Activated CD4-positive, alpha-beta T cell treated with anti-CD3 and anti-CD28 coated beads, Interleukin-2, amount 10 ng/mL, durations not matched to agents 24 days and 14 days (primary cell): ENCODE measurements around the gene SERPINH1. TPM values are rescaled to one million over a fixed set of nuclear protein-coding genes. Genes with fewer than 3 reads are reported as not detected.

Source experiments
- DNase-seq: peaks from one replicate; pipeline ENCODE4 v3.0.0; 2022
- H3K27ac Mint-ChIP-seq: one replicate; pipeline ENCODE4 v1.8.0; 2022; ENCODE audit warnings: mild to moderate bottlenecking, mixed read lengths
- H3K27me3 Mint-ChIP-seq: one replicate; pipeline ENCODE4 v1.8.0; 2022; ENCODE audit warnings: mixed read lengths
- H3K36me3 Mint-ChIP-seq: one replicate; pipeline ENCODE4 v1.8.0; 2022; ENCODE audit warnings: low read depth, mild to moderate bottlenecking, mixed read lengths
- H3K4me1 Mint-ChIP-seq: one replicate; pipeline ENCODE4 v1.8.0; 2021; ENCODE audit warnings: mixed read lengths
- H3K4me3 Mint-ChIP-seq: one replicate; pipeline ENCODE4 v1.8.0; 2022; ENCODE audit warnings: mild to moderate bottlenecking, moderate library complexity, mixed read lengths
- H3K9me3 Mint-ChIP-seq: one replicate; pipeline ENCODE4 v1.8.0; 2021; ENCODE audit warnings: mixed read lengths
- intact Hi-C: fragments of 100-400 bp; cut with micrococcal nuclease; formaldehyde crosslinking; loops from one replicate; pipeline ENCODE4 v1.15.1; 2023
- total RNA-seq: library from RNA; stranded (reverse); gene quantifications from 2 replicates; pipeline ENCODE4 v1.2.3, GENCODE V29; 2022

SERPINH1 gene
- total RNA-seq, 1 donor from 2014 or later = 29.6 TPM

DNA sequence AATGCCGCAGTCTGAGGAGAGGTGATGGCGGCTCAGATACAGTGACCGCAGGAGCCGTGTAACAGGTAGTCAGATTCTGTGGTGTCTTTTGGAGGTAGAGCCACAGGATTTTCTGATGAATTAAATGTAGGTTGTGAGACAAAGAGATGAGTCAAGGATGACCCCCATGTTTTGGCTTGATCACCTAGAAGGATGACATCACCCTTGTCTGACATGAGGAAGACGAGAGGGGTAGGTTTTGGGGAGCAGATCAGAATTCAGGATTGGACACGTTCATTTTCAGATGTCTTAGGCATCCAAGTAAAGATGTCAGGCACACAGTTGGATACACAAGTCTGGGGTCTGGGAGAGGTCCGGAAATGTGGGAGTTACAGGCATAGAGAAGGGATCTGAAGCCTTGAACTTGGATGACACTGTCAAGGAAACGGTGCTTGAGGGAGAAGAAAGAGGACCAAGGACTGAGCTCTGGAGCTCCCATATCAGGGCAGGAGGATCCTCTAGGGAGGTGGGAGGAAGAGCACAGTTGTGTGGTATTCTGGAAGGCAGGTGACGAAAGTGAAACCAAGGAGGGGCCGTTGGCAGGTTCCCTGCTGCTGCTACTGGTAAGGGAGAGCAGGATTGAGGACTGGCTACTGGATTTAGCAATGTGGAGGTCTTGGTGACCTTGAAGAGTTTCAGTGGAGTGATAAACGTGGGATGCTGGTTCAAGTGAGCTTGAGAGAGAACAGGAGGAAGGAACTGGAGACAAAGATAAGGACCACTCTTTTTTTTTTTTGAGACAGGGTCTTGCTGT is 23.7 kb upstream of the SERPINH1 start:
- H3K36me3 Mint-ChIP-seq = no peaks in the 10 kb centered on the region
- intact Hi-C loops = no loop called here
- no peak overlapping the region for H3K4me3 Mint-ChIP-seq
- no peak for DNase-seq
- no peaks in the 10 kb centered on the region for H3K27me3 Mint-ChIP-seq
- no peaks in the 10 kb centered on the region for H3K9me3 Mint-ChIP-seq
- peaks cover 28% of the 10 kb centered on the region for H3K4me1 Mint-ChIP-seq
- no peak overlapping the region for H3K27ac Mint-ChIP-seq

DNA sequence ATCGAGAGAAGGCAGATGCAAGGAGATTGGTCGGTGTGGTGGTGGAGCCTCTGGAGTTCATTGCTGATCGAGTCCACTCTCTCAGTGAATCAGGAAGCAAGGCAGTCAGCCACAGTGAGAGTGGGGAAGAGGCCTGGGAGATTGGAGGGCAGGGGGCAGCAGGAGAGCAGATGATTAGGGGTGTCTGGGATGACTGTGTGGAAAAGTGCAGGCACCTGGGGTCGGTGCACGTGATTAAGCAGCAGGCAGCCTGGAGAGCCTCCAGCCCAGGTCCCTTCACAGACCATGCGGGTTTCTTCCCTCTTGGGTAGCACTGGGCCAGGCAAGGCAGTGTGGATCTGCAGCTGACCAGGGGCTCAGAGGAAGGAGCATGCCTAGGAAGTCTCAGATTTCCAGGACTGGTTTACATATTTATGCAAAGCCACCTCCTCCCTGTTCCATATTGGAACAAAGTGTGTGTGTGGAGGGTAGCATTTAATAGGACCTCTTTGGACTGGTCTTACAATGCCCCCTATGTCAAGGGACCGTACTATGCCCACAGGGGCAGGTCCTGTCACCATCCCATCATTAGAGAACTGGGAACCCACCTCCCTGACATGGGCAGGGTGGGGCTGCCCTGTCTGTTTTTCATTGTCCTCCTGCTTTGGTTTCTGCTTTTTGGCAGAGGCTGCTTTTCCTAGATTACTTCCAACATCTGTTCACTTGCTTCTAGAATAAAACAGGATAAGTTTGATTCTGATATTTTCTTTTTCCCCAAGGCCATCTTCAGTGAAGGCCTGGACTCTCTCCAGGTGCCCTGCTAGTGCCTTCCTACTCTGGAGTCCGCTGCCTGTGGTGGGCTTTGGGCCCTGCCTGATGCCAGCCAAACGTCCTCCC is 22.4 kb upstream of the SERPINH1 start:
- intact Hi-C loops = no loop called here
- no peak overlapping the region for H3K27ac Mint-ChIP-seq
- H3K27me3 Mint-ChIP-seq = peaks cover 2% of the 10 kb centered on the region
- no peaks in the 10 kb centered on the region for H3K36me3 Mint-ChIP-seq
- no peak overlapping the region for H3K4me3 Mint-ChIP-seq
- H3K9me3 Mint-ChIP-seq = no peaks in the 10 kb centered on the region
- DNase-seq = no peak
- H3K4me1 Mint-ChIP-seq = peaks cover 26% of the 10 kb centered on the region

DNA sequence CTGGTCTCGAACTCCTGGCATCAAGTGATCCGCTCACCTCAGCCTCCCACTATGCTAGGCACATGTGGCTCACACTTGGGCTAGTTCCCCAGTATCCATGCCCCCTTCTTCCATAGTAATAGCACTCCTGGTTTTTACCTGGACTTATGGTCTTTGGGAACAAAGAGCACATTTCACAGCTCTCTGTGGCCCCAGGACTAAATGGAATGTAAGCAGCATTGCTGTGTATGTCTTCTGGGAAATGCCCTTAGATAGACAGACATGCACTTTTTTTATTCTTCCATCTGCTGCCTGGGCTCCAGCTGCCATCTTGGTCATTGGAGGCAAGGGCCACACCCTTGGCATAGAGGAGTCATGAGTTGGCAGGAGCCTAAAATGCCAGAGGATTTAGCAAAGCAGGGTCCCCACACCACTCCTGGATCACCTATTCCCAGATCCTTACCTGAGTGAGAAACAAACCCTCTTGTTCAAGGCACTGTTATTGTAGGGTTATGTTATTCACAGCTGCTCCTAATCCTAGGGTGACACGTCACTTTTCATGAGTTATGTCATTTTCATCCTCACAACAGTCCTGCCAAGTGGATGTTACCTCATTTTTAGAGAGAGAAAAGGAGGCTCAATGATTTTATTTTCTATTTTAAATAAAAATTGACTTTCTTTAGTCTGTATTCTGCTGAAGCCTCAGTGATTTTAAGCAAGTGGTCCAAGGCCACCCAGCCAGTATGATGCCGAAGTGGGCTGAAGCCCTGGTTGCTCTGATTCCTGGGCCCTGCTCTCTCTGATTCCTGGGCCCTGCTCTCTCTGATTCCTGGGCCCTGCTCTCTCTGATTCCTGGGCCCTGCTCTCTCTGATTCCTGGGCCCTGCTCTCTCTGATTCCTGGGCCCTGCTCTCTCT is 20.6 kb upstream of the SERPINH1 start:
- Mint-ChIP-seq H3K27ac (no peak overlapping the region), H3K27me3 (peaks cover 10% of the 10 kb centered on the region), H3K36me3 (no peaks in the 10 kb centered on the region), H3K4me3 (no peak overlapping the region), H3K9me3 (no peaks in the 10 kb centered on the region), H3K4me1 (peaks cover 23% of the 10 kb centered on the region)
- DNase-seq = no peak
- intact Hi-C loops = no loop called here

DNA sequence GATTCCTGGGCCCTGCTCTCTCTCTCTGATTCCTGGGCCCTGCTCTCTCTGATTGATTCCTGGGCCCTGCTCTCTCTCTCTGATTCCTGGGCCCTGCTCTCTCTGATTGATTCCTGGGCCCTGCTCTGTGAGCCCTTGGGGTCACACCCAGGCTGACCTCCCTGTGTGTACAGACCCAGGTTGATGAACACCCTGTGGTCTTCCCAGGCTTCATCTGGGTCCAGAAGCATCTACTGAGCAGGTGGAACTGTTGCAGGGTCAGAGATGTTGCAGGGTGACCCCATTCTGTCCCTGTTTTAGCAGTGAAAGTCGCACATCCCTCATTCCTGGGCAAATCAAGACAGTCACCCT is 20.0 kb upstream of the SERPINH1 start:
- H3K4me1 Mint-ChIP-seq = peaks cover 16% of the 10 kb centered on the region
- no peaks in the 10 kb centered on the region for H3K36me3 Mint-ChIP-seq
- H3K4me3 Mint-ChIP-seq = no peak overlapping the region
- intact Hi-C loops = no loop called here
- no peak for DNase-seq
- H3K27me3 Mint-ChIP-seq = peaks cover 10% of the 10 kb centered on the region
- H3K9me3 Mint-ChIP-seq = no peaks in the 10 kb centered on the region
- H3K27ac Mint-ChIP-seq = no peak overlapping the region

DNA sequence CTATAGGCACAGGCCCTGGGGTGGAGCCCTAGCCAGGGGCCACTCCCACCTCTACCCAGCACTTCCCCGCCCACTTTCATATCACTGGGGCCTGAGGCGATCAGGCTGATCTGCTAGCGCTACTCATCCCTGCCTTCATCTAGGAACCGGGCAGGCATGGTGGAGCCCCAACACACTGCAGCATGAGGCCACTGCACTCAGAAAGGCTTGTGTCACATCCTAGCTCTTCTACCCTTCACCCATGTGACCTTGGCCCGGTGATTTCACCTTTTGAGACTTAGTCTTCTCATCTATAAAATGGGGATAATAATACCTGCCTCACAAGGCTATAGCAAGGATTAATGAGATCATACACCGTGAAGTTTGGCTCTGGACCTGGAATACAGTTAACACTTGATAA is 18.2 kb upstream of the SERPINH1 start:
- intact Hi-C loops = no loop called here
- DNase-seq = no peak
- no peak overlapping the region for H3K4me3 Mint-ChIP-seq
- H3K27me3 Mint-ChIP-seq = peaks cover 10% of the 10 kb centered on the region
- H3K4me1 Mint-ChIP-seq = peaks cover 2% of the 10 kb centered on the region
- H3K9me3 Mint-ChIP-seq = no peaks in the 10 kb centered on the region
- no peaks in the 10 kb centered on the region for H3K36me3 Mint-ChIP-seq
- no peak overlapping the region for H3K27ac Mint-ChIP-seq

DNA sequence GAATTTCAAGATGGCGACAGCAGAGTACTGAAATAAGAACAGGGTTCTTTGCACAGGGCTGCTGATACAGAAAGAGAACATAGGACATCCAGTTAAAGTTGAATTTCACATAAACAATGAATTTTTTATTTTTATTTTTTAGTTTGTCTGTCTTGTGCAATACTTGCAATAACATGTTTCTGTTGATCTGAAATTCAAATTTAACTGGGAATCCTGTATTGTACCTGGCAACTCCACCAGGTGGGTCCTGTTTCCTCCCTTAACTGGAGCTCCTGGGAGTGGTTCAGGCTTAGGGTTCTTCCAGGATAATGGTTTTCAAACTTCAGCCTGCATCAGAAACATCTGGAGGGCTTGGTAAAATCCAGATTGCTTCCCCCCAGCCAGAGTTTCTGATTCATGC is 14.9 kb upstream of the SERPINH1 start:
- Mint-ChIP-seq H3K27ac (no peak overlapping the region), H3K4me3 (no peak overlapping the region), H3K27me3 (peaks cover 10% of the 10 kb centered on the region), H3K36me3 (no peaks in the 10 kb centered on the region), H3K4me1 (peaks cover 3% of the 10 kb centered on the region), H3K9me3 (no peaks in the 10 kb centered on the region)
- no peak for DNase-seq
- intact Hi-C loops = no loop called here

GRCh38 chr11:75547617-75548058 is 14.4 kb upstream of the SERPINH1 start:
- Mint-ChIP-seq H3K4me1 (peaks cover 3% of the 10 kb centered on the region), H3K4me3 (no peak overlapping the region), H3K27ac (peak overlapping the region; percentile 58), H3K27me3 (peaks cover 10% of the 10 kb centered on the region), H3K36me3 (no peaks in the 10 kb centered on the region), H3K9me3 (no peaks in the 10 kb centered on the region)
- intact Hi-C loops = no loop called here
- peak; percentile 79 for DNase-seq

GRCh38 chr11:75548595-75549272 is 13.3 kb upstream of the SERPINH1 start:
- DNase-seq = no peak
- intact Hi-C loops = no loop called here
- Mint-ChIP-seq H3K4me3 (no peak overlapping the region), H3K36me3 (no peaks in the 10 kb centered on the region), H3K27me3 (peaks cover 10% of the 10 kb centered on the region), H3K4me1 (peaks cover 3% of the 10 kb centered on the region), H3K27ac (no peak overlapping the region), H3K9me3 (no peaks in the 10 kb centered on the region)

DNA sequence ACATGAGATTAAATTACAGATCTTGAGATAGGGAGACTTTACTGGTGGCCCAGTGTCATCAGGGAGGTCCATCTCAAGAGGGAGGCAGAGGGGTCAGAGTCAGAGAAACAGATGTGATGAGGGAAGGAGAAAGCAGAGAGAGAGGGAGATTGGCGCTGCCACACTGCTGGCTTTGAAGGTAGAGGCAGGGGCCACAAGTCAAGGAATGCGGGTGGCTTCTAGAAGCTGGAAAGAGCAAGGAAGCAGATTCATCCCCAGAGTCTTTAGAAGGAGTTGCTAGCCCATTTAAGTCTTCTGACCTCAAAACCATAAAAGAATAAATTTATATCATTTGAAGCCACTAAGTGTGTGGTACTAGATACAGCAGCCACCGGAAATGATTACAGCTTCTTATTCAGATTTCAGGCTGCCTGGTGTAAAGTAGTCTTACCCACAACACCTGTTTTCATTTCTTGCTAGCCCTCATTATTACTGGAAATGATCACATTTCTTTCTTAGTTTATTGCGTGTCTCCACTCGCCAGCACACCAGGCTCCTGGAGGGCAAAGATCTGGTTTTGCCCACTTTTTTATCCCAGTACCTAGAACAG is 12.6 kb upstream of the SERPINH1 start:
- Mint-ChIP-seq H3K9me3 (no peaks in the 10 kb centered on the region), H3K36me3 (no peaks in the 10 kb centered on the region), H3K27ac (no peak overlapping the region), H3K4me1 (peaks cover 3% of the 10 kb centered on the region), H3K27me3 (peaks cover 10% of the 10 kb centered on the region), H3K4me3 (no peak overlapping the region)
- no peak for DNase-seq
- intact Hi-C loops = no loop called here

DNA sequence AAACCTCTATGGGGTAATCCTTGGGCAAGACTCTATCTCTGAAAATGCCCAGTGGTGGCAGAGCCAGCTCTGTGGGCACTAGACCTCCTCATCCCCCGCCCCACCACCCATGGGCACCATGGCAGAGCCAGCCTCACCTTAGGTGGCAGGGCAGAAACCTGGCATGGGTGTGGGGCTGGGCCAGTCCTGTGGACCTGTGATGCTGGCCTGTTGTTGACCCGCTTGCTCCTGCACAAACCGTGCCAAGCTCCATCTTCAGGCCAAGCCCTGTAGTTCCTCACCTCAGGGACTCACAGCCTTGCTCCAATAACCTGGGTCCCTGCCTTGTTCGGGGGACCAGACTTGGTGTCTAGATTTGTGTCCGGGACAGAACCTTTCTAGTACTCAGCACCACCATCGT is 8.9 kb upstream of the SERPINH1 start:
- H3K27me3 Mint-ChIP-seq = peaks cover 8% of the 10 kb centered on the region
- no peaks in the 10 kb centered on the region for H3K9me3 Mint-ChIP-seq
- intact Hi-C loops = no loop called here
- H3K36me3 Mint-ChIP-seq = no peaks in the 10 kb centered on the region
- no peak overlapping the region for H3K4me3 Mint-ChIP-seq
- no peak overlapping the region for H3K27ac Mint-ChIP-seq
- DNase-seq = no peak
- peaks cover 2% of the 10 kb centered on the region for H3K4me1 Mint-ChIP-seq

DNA sequence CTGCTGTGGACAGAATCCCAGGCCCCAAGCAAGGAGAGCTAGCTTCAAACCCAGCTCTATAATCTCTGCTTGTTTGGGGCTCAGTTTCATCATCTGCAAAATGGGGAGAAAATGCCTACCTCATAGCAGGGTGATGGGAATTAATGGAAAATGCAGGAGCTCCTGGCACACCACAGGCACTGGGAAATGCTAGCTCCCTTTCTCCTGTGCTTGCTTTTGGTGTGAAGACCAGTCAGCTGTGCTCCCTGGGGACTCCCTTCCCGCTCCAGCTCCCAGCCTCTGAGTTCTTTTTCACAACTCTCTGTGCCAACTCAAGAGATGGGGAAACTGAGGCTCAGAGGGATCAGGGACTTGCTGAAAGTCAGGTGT is 8.2 kb upstream of the SERPINH1 start:
- H3K4me1 Mint-ChIP-seq = peaks cover 2% of the 10 kb centered on the region
- intact Hi-C loops = no loop called here
- DNase-seq = no peak
- no peaks in the 10 kb centered on the region for H3K9me3 Mint-ChIP-seq
- no peaks in the 10 kb centered on the region for H3K36me3 Mint-ChIP-seq
- H3K27ac Mint-ChIP-seq = no peak overlapping the region
- H3K27me3 Mint-ChIP-seq = peaks cover 8% of the 10 kb centered on the region
- no peak overlapping the region for H3K4me3 Mint-ChIP-seq

DNA sequence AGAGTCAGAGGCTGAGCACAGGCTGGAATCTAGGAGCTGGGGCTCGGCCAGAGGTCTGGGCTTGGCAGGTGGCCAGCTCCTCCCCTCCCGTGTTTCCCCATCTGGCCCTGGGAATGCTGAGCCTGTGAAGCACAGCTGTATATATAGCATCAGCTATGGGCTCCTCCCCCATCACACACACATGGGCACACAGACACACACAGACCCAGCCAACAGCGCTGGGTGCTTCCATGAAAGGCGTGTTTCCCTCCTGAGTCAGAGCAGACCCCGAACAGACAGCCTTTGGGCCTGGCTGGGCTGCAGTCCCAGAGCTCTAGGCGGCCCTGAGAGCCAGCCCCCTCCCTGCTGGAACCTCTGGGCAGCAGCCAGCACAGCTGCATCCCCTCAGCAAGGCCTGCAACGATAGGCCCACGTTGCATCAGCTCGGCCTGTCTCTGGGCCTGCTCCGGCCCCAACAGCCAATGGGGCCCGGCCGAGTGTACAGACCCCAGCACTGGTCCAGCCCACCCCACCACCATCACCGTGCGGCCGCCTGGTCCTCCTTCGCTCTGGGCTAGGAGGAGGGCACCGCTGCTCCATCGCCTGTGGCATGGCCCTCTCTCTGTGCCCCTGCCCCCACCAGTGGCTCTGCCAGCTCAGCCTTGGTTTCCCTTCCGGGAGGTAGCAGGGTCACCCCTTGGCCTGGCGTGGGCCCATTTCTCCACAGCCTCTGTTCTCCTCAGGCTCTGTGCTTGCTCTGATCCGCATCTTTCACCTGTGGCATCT is 7.6 kb upstream of the SERPINH1 start:
- Mint-ChIP-seq H3K27me3 (peaks cover 10% of the 10 kb centered on the region), H3K27ac (no peak overlapping the region), H3K4me1 (peaks cover 2% of the 10 kb centered on the region), H3K36me3 (no peaks in the 10 kb centered on the region), H3K9me3 (no peaks in the 10 kb centered on the region), H3K4me3 (no peak overlapping the region)
- no peak for DNase-seq
- intact Hi-C loops = no loop called here
